Activated naive CD8-positive, alpha-beta T cell treated with anti-CD3 and anti-CD28 coated beads, Interleukin-2, amount 50 U/mL, for 24 hours (primary cell): ENCODE measurements around the gene FAM20C.

ENCODE experiments used
- ATAC-seq: fragments of 150-1000 bp; cut with Tn5 transposase; one replicate; pipeline ENCODE4 v1.10.0; 2021
- DNase-seq: peaks from one replicate; pipeline ENCODE4 v3.0.0; 2021
- H3K27ac Mint-ChIP-seq: one replicate; pipeline ENCODE4 v1.8.0; 2021; ENCODE audit warnings: mild to moderate bottlenecking, mixed read lengths
- H3K27me3 Mint-ChIP-seq: one replicate; pipeline ENCODE4 v1.8.0; 2021; ENCODE audit warnings: mixed read lengths
- H3K36me3 Mint-ChIP-seq: one replicate; pipeline ENCODE4 v1.8.0; 2021; ENCODE audit warnings: low read depth, mixed read lengths
- H3K4me1 Mint-ChIP-seq: one replicate; pipeline ENCODE4 v1.8.0; 2021; ENCODE audit warnings: mixed read lengths
- H3K4me3 Mint-ChIP-seq: one replicate; pipeline ENCODE4 v1.8.0; 2021; ENCODE audit warnings: mild to moderate bottlenecking, moderate library complexity, mixed read lengths
- H3K9me3 Mint-ChIP-seq: one replicate; pipeline ENCODE4 v1.8.0; 2021; ENCODE audit warnings: mixed read lengths

Gene FAM20C

DNA sequence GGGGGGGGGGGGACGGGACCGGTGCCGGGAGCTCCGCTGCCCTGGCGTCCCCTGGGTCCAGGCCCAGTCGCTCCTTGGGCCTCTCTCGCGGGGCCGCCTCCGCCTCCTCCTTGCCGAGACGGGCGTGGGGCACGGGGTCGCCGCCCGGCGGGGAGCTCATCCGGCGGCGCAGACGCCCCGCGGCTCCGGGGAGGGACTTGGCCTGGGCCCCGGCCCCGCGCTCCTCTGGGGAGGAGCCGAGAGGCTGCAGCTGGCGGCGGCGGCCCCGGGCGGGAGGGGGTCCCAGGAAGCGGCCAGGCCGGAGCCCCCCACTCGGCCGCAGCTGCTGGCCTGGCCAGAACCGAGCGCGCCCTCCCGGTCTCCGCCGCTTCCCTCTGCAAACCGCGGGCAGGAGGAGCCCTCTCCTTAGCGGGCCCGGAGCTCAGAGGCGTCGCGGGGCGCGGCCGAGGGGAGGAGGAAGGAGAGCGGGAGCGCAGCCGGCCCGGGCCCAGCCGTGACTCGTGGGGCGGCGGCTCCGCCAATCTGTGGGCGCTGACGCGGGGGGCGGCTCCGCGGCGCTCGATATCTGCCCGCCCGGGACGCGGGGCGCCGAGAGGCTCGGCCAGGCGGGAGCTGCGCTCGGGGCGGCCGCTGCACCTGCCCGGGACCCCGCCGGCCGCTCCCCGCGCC lies at the start of gene FAM20C:
TSS of gene FAM20C (plus strand) at position 591 of the 669 bp plus-strand sequence. CDS start 629 bp downstream, outside the sequence.
- ATAC-seq (peak; percentile 73), DNase-seq (peak; percentile 48)
- H3K36me3 Mint-ChIP-seq = no peaks in the 10 kb centered on the region
- no peak within 1 kb of the TSS for H3K27ac Mint-ChIP-seq
- H3K9me3 Mint-ChIP-seq = no peaks in the 10 kb centered on the region
- peaks cover 31% of the 10 kb centered on the region for H3K27me3 Mint-ChIP-seq
- peak within 1 kb of the TSS; percentile 74 for H3K4me3 Mint-ChIP-seq
- peaks cover 3% of the 10 kb centered on the region for H3K4me1 Mint-ChIP-seq

DNA sequence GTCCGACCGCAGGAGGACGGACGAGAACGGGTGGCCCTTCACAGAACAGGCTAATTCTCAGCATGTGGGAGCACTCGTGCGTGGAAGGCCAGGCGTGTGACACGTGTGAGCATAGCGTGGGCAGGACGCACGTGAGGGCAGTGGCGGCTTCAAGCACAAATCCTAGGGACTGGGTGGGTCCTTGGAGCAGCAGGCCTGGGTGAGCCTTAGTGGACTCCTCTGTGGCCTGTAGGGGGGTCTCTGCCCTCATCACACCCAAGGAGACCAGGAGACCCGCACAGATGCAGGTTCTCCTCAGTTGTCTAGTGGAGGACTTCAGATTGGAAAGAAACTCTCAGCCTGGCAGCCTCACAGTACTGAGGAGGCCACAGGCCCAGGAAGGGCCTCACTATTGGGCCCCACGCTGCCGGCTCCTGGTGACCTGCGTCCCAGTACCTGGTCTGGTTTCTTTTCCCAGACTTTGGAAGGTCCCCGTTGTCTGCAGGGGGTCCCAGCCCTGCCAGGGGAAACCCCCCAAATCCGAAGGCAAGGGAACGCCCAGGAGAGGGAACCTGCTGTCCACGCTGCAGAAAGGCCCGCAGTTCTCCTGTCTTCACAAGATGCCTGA lies 49.1 kb upstream of the FAM20C start:
- Mint-ChIP-seq H3K4me3 (no peak overlapping the region), H3K4me1 (peaks cover 11% of the 10 kb centered on the region), H3K9me3 (peaks cover 4% of the 10 kb centered on the region), H3K27ac (no peak overlapping the region), H3K36me3 (peaks cover 11% of the 10 kb centered on the region), H3K27me3 (no peaks in the 10 kb centered on the region)
- no peak for ATAC-seq
- DNase-seq = no peak

DNA sequence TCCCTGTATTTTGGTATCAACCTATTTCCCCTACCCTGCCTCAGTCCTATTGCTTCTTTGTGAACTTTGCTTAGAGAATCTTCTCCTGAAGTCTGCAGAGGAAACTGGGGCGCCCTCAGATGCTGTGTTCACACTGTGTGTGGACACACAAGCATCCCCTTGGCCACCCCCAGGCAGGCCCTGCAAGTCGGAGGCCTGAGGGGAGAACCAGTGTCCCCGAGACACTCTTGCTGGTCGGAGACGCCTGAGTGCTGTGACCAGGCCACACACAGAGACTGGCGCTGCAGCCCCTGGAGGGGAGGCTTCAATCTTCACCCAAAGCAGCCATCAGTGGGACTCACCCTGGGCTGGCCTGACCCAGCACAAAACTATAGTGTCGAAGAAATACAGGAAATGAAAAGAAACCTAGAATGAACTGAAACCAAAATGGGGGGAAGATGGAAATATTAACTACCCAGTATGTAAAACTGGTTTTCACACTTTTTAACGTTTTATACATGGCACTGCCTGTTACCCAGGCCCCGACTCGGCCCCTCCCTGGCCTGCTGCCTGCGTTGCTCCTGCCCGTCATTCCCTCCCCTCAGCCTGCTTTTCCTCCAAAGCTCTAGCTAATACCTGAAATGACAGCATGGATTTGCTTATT lies 48.4 kb upstream of the FAM20C start:
- Mint-ChIP-seq H3K4me1 (peaks cover 17% of the 10 kb centered on the region), H3K36me3 (peaks cover 13% of the 10 kb centered on the region), H3K27ac (no peak overlapping the region), H3K9me3 (peaks cover 7% of the 10 kb centered on the region), H3K27me3 (no peaks in the 10 kb centered on the region), H3K4me3 (no peak overlapping the region)
- DNase-seq = no peak
- no peak for ATAC-seq

DNA sequence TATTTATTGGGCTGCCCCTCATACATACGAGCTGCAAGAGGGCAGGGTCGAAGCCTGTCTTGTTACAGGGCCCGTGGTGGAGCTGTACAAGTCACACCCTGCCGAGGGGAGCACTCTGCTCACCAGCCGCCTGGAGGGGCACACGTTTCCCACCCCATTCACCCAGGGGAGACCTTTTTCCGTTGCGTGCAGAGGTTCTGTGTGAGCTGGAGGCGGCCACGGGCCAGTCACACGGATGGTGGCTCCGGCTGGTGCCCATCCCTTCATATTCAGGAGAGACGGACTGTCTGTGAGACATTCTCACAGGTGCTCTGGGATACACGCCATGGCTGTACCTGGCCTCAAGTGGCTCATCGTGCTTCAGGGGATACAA lies 47.9 kb upstream of the FAM20C start:
- Mint-ChIP-seq H3K27ac (no peak overlapping the region), H3K9me3 (peaks cover 7% of the 10 kb centered on the region), H3K4me3 (no peak overlapping the region), H3K27me3 (peaks cover 4% of the 10 kb centered on the region), H3K4me1 (peaks cover 20% of the 10 kb centered on the region), H3K36me3 (peaks cover 17% of the 10 kb centered on the region)
- ATAC-seq (no peak), DNase-seq (no peak)

GRCh38 chr7:145863-146262 lies 46.5 kb upstream of the FAM20C start:
- Mint-ChIP-seq H3K27ac (no peak overlapping the region), H3K27me3 (peaks cover 4% of the 10 kb centered on the region)

GRCh38 chr7:148543-148931 lies 43.8 kb upstream of the FAM20C start:
- H3K4me1 Mint-ChIP-seq = peaks cover 33% of the 10 kb centered on the region
- ATAC-seq = no peak
- peak overlapping the region; percentile 100 for H3K27ac Mint-ChIP-seq
- H3K36me3 Mint-ChIP-seq = peaks cover 18% of the 10 kb centered on the region
- H3K9me3 Mint-ChIP-seq = peaks cover 7% of the 10 kb centered on the region
- peak overlapping the region; percentile 87 for H3K4me3 Mint-ChIP-seq
- H3K27me3 Mint-ChIP-seq = peaks cover 4% of the 10 kb centered on the region
- DNase-seq = no peak

More at GRCh38 chr7:145863-146262, 46.5 kb upstream of the FAM20C start:
- Mint-ChIP-seq H3K36me3 (peaks cover 18% of the 10 kb centered on the region), H3K9me3 (peaks cover 7% of the 10 kb centered on the region), H3K4me3 (no peak overlapping the region), H3K4me1 (peaks cover 33% of the 10 kb centered on the region)
- DNase-seq = no peak
- ATAC-seq = no peak

DNA sequence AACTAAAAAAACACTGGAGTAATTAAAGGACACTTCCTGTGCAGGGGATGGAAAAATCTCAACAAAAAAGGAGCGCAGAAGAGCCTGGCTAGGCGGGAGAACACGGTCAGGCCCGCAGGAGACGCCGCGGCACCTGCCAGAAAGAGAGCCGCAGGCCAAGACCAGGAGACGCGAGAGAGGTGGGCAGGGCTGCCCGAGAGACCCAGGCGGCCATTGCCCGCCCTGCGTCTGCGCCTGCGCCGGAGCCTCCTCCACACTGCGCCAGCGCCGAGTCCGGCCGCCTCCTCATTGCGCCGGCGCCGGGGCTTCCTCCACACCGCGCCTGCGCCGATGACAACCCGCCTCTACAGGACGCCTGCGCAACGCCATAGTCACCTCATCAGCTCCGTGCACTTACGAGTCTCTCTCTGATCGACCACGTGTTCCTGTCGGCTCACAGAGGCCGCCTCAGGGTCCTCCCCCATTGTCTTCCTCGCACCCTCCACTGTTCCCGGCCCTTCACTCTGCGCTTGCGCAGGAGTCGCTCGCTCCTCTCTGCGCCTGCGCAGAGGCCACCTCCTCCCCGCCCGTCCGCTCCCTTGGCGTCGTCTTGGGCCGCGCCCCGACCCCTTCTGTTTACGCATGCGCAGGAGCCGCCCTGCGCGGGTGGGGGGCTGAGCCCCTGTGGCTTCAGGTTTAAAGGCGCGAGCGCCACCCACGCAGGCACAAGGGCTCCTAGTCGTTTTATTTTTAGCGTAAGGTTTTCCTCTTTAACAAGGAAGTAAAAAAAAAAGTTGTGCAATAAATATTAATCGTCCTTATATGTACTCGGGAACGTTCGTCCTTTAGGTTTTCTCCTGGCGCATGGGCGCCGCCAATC lies 43.2 kb upstream of the FAM20C start:
- peak overlapping the region; percentile 87 for H3K4me3 Mint-ChIP-seq
- peak; percentile 98 for ATAC-seq
- H3K27ac Mint-ChIP-seq = peak overlapping the region; percentile 100
- peaks cover 18% of the 10 kb centered on the region for H3K36me3 Mint-ChIP-seq
- DNase-seq = peak; percentile 96
- peaks cover 7% of the 10 kb centered on the region for H3K9me3 Mint-ChIP-seq
- H3K27me3 Mint-ChIP-seq = peaks cover 4% of the 10 kb centered on the region
- peaks cover 31% of the 10 kb centered on the region for H3K4me1 Mint-ChIP-seq

DNA sequence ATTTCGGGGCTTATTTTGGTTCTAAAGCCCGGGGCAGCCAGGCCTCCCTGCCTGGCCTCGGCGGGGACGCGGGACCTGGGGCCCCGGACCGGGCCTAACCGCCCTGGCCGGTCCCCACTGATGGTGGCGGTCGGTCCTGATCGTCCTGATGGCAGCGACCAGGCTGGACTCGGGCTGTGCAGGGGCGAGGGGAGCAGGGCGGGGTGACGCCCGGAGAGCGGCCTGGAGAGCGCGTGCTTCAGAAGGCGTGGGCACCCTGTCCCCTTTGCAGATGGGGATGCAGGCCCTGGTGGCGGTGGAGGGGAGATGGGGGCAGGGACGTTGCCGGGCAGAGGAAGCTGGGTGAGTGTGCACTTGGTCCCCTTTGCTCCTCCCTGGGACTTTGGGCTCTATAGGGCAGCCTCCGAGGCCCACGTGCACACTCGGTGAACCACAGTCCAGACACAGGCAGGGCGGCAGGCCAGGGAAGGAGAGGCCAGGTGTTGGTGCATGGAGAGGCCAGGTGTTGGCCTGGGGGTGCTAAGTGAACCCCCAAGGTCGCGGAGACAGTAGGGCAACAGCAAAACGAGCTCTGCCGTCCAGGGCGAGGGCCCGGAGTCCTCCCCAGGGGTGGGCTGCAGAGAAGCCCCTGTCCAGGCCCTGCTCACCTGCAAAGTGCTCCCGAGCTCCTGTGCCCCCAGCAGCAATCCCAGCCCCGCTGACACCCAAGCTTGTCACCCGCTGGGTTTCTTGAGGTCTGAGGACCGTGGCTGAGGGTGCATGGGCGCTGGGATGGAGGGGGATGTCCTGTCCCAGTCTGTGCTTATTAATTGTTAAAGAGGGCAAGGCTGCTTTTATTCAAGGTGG lies 42.4 kb upstream of the FAM20C start:
- peak; percentile 57 for DNase-seq
- Mint-ChIP-seq H3K36me3 (peaks cover 18% of the 10 kb centered on the region), H3K27me3 (peaks cover 4% of the 10 kb centered on the region), H3K4me1 (peaks cover 26% of the 10 kb centered on the region), H3K27ac (peak overlapping the region; percentile 100), H3K9me3 (peaks cover 7% of the 10 kb centered on the region), H3K4me3 (peak overlapping the region; percentile 87)
- ATAC-seq = peak; percentile 18

DNA sequence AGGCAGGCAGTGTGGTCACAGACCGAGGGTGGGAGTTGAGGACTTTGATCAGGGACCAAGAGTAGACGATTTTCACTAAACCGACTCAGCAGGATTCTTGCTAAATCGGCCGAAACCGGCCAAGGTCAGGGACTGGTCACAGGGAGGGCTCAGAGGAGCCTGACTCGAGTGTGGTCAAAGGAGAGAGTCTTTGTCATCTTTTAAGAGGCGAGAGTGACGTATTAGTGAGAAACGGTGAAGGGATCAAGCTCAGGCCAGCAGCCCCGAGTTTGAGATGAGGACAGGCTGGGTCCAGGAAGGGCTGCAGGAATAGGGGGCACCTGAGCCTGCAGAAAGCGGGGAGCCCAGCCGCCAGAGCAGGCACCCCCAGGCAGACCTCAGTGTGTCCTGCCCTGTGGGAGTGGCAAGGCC lies 41.6 kb upstream of the FAM20C start:
- Mint-ChIP-seq H3K4me3 (peak overlapping the region; percentile 87), H3K36me3 (peaks cover 16% of the 10 kb centered on the region), H3K9me3 (peaks cover 7% of the 10 kb centered on the region), H3K27ac (peak overlapping the region; percentile 100), H3K4me1 (peaks cover 26% of the 10 kb centered on the region), H3K27me3 (peaks cover 4% of the 10 kb centered on the region)
- DNase-seq (peak; percentile 10), ATAC-seq (no peak)

GRCh38 chr7:151346-152050 lies 40.9 kb upstream of the FAM20C start:
- H3K27me3 Mint-ChIP-seq = peaks cover 4% of the 10 kb centered on the region
- H3K4me1 Mint-ChIP-seq = peaks cover 26% of the 10 kb centered on the region
- H3K4me3 Mint-ChIP-seq = no peak overlapping the region
- no peak for ATAC-seq
- no peak for DNase-seq
- H3K9me3 Mint-ChIP-seq = peaks cover 7% of the 10 kb centered on the region
- H3K36me3 Mint-ChIP-seq = peaks cover 16% of the 10 kb centered on the region
- H3K27ac Mint-ChIP-seq = no peak overlapping the region

DNA sequence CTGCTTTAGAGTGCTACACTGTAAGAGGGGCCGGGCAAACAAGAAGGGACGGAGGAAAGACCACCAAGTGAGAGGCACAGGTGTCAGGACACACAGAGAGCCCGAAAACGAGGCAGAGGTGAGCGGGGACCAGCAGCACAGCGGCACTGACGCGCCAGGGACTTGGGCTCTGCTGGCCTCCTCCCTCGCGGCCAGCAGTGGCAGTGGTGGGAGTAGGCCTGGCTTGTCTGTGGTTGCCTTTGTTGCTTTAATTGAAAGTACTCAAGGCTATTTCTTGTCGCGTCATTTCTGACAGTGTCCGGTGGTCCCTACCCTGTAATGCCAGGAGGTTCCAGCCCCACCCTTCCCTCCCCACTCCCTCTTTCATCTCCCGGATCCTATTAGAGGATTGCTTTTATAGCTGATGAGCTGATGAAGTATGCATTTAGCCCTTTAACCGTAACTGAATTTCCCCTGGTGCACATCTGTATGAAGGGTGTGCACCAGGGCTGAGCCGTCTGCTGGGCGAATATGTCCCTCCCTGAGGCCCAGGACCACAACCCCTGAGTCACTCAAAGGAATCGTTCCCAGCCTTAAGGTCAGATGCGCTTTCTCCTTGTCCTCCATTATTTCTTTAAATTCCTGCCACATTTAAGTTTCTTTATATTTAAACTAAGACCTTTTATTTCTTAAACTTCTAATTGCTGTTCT lies 39.5 kb upstream of the FAM20C start:
- Mint-ChIP-seq H3K4me1 (peaks cover 26% of the 10 kb centered on the region), H3K27ac (no peak overlapping the region), H3K4me3 (no peak overlapping the region), H3K27me3 (peaks cover 4% of the 10 kb centered on the region), H3K36me3 (peaks cover 9% of the 10 kb centered on the region), H3K9me3 (peaks cover 7% of the 10 kb centered on the region)
- ATAC-seq (no peak), DNase-seq (no peak)

DNA sequence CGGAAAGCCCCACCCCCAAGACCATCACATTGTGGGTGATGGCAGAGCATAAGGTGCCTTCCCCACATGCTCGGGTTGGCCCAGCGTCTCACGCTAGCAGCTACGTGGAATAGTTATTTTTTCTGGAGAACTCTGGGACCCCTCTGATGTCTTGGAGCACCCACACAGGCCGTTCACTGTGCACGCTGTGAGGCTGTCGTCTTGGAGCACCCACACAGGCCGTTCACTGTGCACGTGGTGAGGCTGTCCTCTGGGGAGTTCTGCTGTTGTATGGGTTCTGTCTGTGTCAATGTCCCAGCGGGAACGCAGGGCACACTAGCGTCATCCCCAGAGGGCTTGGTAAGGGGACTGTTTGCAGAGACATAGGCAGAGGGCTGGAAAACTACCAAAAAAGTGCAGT lies 38.8 kb upstream of the FAM20C start:
- no peak for ATAC-seq
- Mint-ChIP-seq H3K36me3 (peaks cover 5% of the 10 kb centered on the region), H3K27ac (no peak overlapping the region)

More for the DNA sequence above, 38.8 kb upstream of the FAM20C start:
- no peak for DNase-seq
- H3K9me3 Mint-ChIP-seq = no peaks in the 10 kb centered on the region
- peaks cover 4% of the 10 kb centered on the region for H3K27me3 Mint-ChIP-seq
- H3K4me3 Mint-ChIP-seq = no peak overlapping the region
- peaks cover 19% of the 10 kb centered on the region for H3K4me1 Mint-ChIP-seq
